HepG2 (cell line): Measurements from ENCODE around the gene PPP1R27. TPM values are rescaled to one million over a fixed set of nuclear protein-coding genes. Genes with fewer than 3 reads are reported as not detected.

Experiments
- CSRNP2 ChIP-seq: sonication (generic); formaldehyde crosslinking; conservative IDR thresholded peaks from 2 replicates; pipeline ENCODE4 v1.8.0; 2022; ENCODE audit warnings: low read depth, missing genetic modification reagents
- GZF1 ChIP-seq: sonication (generic); formaldehyde crosslinking; IDR thresholded peaks from 2 replicates; pipeline ENCODE4 v1.5.1; 2020; ENCODE audit warnings: mild to moderate bottlenecking, missing genetic modification reagents
- HNRNPUL1 ChIP-seq: fragments of 200-400 bp; formaldehyde crosslinking; IDR thresholded peaks from 2 replicates; pipeline ENCODE4 v1.6.1; 2017; ENCODE audit warnings: low read depth, mild to moderate bottlenecking, low read length, moderate library complexity
- JUND ChIP-seq: sonication (generic); formaldehyde crosslinking; IDR thresholded peaks from 2 replicates; pipeline ENCODE4 v1.8.0; 2022; ENCODE audit warnings: mild to moderate bottlenecking, missing genetic modification reagents
- KLF13 ChIP-seq: sonication (generic); formaldehyde crosslinking; IDR thresholded peaks from 2 replicates; pipeline ENCODE4 v1.4.0; 2020; ENCODE audit warnings: mild to moderate bottlenecking, missing genetic modification reagents
- NR2C2 ChIP-seq: sonication (generic); formaldehyde crosslinking; IDR thresholded peaks from 2 replicates; pipeline ENCODE4 v1.4.0; 2020; ENCODE audit warnings: missing genetic modification reagents, mild to moderate bottlenecking, moderate library complexity, borderline replicate concordance
- SMAD9 ChIP-seq: sonication (generic); formaldehyde crosslinking; IDR thresholded peaks from 2 replicates; pipeline ENCODE4 v1.5.1; 2020; ENCODE audit warnings: mild to moderate bottlenecking, missing genetic modification reagents
- ZBTB43 ChIP-seq: sonication (generic); formaldehyde crosslinking; conservative IDR thresholded peaks from 2 replicates; pipeline ENCODE4 v1.4.0; 2020; ENCODE audit warnings: missing genetic modification reagents
- ZGPAT ChIP-seq: IDR thresholded peaks from 2 replicates; pipeline ENCODE4 v1.6.1; 2016; ENCODE audit warnings: mild to moderate bottlenecking
- ZNF646 ChIP-seq: sonication (generic); formaldehyde crosslinking; IDR thresholded peaks from 2 replicates; pipeline ENCODE4 v1.9.0; 2021; ENCODE audit warnings: mild to moderate bottlenecking, missing genetic modification reagents
- ZNF749 ChIP-seq: sonication (generic); formaldehyde crosslinking; IDR thresholded peaks from 2 replicates; pipeline ENCODE4 v1.8.0; 2022; ENCODE audit warnings: mild to moderate bottlenecking, missing genetic modification reagents, moderate library complexity, borderline replicate concordance
- polyA plus RNA-seq, 8 experiments: library from polyadenylated mRNA; depleted of rRNA in 3 of 8; stranded (reverse) in 7 of 8; unstranded in 1 of 8; fragments of >200 nt; fragmentation: Illumina TruSeq in 4 of 8; extraction: Trizol in 4 of 8; gene quantifications; 2 replicates each; pipeline versions ENCODE4 v1.2.1 to v1.2.3, GENCODE V29; 2011 to 2016; ENCODE audit warnings: low read depth in 4 of 8, missing spikeins in 1 of 8, mixed read lengths in 1 of 8; ENCODE audit not compliant: insufficient read depth in 1 of 8
- total RNA-seq, 5 experiments: library from RNA; depleted of rRNA; stranded (reverse); fragments of >200 nt; fragmentation: Illumina TruSeq; extraction: Trizol; gene quantifications; 2 replicates each; pipeline ENCODE4 v1.2.3, GENCODE V29; 2016; ENCODE audit warnings: low read depth in 1 of 5
- TF ChIP-seq, protein P1 (sequence below): sonication (generic); formaldehyde crosslinking; IDR thresholded peaks from 2 replicates; pipeline ENCODE4 v1.8.0; 2022; ENCODE audit warnings: mild to moderate bottlenecking, missing genetic modification reagents
- TF ChIP-seq, protein P2 (sequence below): sonication (generic); formaldehyde crosslinking; IDR thresholded peaks from 2 replicates; pipeline ENCODE4 v1.4.0; 2020; ENCODE audit warnings: low read depth, mild to moderate bottlenecking, missing genetic modification reagents

Gene PPP1R27
- total and polyA plus RNA-seq, 2 of the 13 experiments (the other 11 are each of a cell fraction or from before 2014, with no cell fraction given), result 0.17 to 1.00 TPM

- TF ChIP-seq ZNF646 (CRISPR knock-in tag) (peak; percentile 34; the same call in 1 of the 2 replicates), KLF13 (0 out of 2 replicates have a peak, but pooled peaks have one; percentile 35), ZNF749 (CRISPR knock-in tag) (peak; percentile 87), CSRNP2 (CRISPR knock-in tag) (0 out of 2 replicates have a peak, but pooled peaks have one; percentile 10), GZF1 (CRISPR knock-in tag) (peak; percentile 68), JUND (peak; percentile 25; the same call in 1 of the 2 replicates), ZBTB43 (CRISPR knock-in tag) (peak; percentile 18; the same call in 1 of the 2 replicates), SMAD9 (CRISPR knock-in tag) (no peak), HNRNPUL1 (peak; percentile 59; the same call in 1 of the 2 replicates), NR2C2 (0 out of 2 replicates have a peak, but pooled peaks have one; percentile 7), ZGPAT (CRISPR knock-in tag) (no peak)
- TF ChIP-seq, protein P1, sequence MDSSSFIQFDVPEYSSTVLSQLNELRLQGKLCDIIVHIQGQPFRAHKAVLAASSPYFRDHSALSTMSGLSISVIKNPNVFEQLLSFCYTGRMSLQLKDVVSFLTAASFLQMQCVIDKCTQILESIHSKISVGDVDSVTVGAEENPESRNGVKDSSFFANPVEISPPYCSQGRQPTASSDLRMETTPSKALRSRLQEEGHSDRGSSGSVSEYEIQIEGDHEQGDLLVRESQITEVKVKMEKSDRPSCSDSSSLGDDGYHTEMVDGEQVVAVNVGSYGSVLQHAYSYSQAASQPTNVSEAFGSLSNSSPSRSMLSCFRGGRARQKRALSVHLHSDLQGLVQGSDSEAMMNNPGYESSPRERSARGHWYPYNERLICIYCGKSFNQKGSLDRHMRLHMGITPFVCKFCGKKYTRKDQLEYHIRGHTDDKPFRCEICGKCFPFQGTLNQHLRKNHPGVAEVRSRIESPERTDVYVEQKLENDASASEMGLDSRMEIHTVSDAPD (CRISPR knock-in tag), result peak; percentile 81
- TF ChIP-seq, protein P2, sequence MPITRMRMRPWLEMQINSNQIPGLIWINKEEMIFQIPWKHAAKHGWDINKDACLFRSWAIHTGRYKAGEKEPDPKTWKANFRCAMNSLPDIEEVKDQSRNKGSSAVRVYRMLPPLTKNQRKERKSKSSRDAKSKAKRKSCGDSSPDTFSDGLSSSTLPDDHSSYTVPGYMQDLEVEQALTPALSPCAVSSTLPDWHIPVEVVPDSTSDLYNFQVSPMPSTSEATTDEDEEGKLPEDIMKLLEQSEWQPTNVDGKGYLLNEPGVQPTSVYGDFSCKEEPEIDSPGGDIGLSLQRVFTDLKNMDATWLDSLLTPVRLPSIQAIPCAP (CRISPR knock-in tag), result peak; percentile 57; the same call in 1 of the 2 replicates
Observed at GRCh38 chr17:81867991-81868673, 33.3 kb upstream of the PPP1R27 start (continued).
